Endometrial microvascular endothelial cells (primary cell): ENCODE measurements around the gene SNX19. TPM values are rescaled to one million over a fixed set of nuclear protein-coding genes. Genes with fewer than 3 reads are reported as not detected.

ENCODE experiments used
- in situ Hi-C: cut with HindIII; loops from 2 replicates; pipeline ENCODE4 v1.10.0; 2017; ENCODE audit warnings: low sequenced_read_pairs, low pct_unique_long_range_greater_than_20kb; ENCODE audit errors: inconsistent ontology term
- total RNA-seq: library from RNA; depleted of rRNA; stranded (reverse); fragments of >200 nt; gene quantifications from one replicate; pipeline ENCODE4 v1.2.3, GENCODE V29; 2015; ENCODE audit errors: inconsistent ontology term

Gene SNX19
- total RNA-seq, 1 donor from 2014 or later: 53.4 TPM

DNA sequence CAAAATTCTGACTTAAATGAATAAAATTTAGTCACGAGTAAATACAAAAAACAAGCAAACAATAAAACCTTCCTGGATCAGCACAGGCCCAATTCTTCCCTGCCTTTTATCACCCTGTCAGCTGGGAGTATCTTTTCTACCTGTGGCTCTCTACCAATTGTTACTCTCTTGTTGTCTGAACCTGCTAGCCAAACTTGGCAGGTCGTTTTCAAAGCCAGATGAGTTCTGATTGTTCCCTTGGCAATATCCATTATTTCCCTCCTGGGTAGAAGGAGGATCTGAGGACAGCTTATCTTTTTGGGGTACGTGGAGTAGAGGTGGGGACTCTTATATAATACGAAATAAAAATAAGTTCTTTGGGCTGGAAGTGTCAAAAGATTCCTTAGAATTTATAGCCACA, 40.2 kb downstream of the SNX19 start:
- in situ Hi-C loops: no loop called here

DNA sequence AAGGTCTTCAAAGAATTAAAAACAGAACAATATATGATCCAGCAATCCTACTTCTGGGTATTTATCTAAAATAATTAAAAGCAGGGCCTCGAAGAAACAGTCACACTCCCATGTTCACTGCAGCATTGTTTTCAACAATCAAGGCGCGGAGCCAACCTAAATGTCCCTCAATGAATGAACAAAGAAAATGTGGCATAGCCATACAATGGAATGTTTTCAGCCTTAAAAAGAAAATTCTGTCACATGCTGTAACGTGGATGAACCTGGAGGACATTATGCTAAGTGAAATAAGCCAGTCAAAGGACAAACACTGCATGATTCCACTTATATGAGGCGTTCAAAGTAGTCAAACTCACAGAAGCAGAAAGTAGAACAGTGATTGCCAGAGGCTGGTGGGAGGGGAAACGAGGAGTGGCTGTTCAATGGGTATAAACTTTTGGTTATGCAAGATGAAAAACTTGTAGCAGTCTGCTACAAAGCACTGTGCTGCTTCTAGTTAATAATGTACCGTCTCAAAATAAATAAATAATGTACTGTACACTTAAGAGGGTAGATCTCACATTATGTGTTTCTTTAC, 41.2 kb downstream of the SNX19 start:
- in situ Hi-C loops: loop anchor here (25.0 kb wide), 1 partner anchor 438 kb away; the partner anchor contains the start of genes ADAMTS15 and ADAMTS8

DNA sequence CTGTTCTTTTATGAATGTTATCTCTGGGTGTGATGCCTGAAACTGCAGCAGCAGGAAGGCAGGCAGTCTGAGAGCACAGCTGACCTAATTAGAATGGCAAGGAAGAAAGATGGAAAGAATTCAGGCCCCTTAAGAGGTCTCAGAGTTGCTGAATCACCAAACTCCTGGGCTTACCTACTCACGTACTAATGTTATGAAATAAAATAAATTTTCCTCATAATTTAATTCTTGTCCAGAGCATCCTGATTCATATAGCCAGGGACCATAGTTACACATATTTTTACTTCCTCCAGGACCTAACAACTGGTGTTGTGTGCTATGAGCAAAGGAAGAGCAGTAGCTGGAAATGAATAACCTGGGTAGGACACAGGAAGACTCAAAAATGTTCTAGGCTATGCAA, 41.9 kb downstream of the SNX19 start:
- in situ Hi-C loops: loop anchor here (25.0 kb wide), 1 partner anchor 437 kb away; the partner anchor contains the start of genes ADAMTS15 and ADAMTS8

DNA sequence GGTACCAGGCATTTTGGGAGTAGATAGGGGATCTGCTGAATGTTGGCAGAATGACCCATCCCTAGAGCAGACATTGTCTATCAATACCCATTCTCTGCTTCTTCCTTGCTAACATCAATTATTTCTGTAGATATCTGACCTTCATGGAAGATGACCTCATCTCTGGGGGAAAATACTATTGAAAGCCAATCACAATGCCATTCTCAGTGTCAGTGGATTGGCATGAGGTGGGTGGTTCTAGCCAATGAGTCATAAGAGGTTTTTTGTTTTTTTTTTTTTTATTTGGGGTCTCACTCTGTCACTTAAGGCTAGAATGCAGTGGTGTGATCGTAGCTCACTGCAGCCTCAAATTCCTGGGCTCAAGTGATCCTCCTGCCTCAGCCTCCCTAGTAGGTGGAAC, 42.5 kb downstream of the SNX19 start:
- in situ Hi-C loops: loop anchor here (25.0 kb wide), 1 partner anchor 436 kb away; the partner anchor contains the start of genes ADAMTS15 and ADAMTS8

DNA sequence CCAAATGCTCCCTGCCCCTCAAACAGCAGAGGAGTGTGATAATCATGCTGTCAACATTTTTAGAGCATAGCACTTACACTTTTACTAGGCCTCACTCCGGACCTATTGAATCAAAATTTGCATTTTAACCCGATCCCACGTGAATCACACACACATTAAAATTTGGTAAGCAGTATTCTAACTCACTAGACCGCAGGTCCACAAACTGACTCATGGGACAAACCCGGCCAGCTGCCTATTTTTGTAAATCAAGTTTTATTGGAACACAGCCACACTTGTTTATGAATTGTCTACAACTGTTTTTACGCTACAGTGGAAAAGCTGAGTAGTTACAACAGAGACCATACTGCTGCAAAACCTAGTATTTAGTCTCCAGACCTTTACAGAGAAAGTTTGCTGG, 43.3 kb downstream of the SNX19 start:
- in situ Hi-C loops: loop anchor here (25.0 kb wide), 1 partner anchor 436 kb away; the partner anchor contains the start of genes ADAMTS15 and ADAMTS8

DNA sequence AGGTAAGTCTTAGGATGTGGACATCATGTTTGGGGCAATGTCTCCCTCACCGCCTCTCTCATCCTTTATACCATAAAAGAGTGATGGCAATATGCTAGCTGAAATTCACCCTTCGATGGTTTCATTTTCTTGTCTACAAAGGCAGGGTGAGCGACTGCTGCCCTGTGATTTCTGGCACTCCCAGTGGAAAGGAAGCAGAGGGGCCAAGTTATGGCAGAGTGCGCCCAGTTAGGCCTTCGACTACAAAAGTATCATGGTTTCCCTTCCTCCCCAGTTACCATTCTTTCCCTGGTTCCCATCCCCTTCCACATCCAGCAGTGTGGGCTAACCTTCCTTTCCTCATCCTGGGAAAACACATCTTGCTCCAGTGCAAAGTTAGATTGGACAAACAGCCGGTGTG, 43.8 kb downstream of the SNX19 start:
- in situ Hi-C loops: loop anchor here (25.0 kb wide), 1 partner anchor 435 kb away; the partner anchor contains the start of genes ADAMTS15 and ADAMTS8

DNA sequence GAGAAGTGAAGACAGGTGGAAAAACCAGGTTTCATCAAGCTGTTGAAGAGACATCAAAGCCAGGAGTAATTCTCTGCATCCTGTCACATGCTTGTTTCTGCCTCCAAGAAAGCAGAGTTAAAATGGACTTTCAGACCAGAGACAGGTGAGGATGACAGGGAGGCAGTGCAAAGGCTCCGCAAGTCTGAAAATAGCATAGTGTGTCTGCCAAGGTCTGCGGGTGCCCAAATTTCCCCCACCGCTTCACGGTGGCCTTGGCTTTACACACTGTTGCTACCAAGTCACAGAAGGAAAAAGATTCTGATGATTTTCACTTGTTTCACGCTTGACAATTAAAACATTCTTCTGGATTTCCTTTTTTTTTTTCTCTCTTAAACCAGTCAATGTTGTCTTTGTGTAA, 44.2 kb downstream of the SNX19 start:
- in situ Hi-C loops: loop anchor here (25.0 kb wide), 1 partner anchor 435 kb away; the partner anchor contains the start of genes ADAMTS15 and ADAMTS8

DNA sequence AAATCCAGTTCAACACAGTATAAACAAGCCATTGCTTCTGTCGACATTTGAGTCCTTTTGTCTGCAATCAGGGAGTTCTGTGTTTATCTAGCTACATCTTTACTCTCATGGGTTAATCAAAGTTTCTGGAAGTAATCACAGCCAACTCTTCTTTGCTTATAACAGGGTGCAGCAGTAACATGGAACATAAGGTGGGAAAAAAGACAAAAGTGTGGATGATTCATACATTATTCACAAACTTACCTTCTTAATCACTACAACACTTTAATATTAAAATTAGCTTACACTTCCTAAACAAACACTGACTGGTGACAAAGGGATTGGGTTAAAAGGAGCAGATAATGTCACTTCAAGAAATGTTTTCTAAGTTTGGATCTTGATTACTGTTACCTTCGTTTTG, 44.7 kb downstream of the SNX19 start:
- in situ Hi-C loops: loop anchor here (25.0 kb wide), 1 partner anchor 434 kb away; the partner anchor contains the start of genes ADAMTS15 and ADAMTS8

DNA sequence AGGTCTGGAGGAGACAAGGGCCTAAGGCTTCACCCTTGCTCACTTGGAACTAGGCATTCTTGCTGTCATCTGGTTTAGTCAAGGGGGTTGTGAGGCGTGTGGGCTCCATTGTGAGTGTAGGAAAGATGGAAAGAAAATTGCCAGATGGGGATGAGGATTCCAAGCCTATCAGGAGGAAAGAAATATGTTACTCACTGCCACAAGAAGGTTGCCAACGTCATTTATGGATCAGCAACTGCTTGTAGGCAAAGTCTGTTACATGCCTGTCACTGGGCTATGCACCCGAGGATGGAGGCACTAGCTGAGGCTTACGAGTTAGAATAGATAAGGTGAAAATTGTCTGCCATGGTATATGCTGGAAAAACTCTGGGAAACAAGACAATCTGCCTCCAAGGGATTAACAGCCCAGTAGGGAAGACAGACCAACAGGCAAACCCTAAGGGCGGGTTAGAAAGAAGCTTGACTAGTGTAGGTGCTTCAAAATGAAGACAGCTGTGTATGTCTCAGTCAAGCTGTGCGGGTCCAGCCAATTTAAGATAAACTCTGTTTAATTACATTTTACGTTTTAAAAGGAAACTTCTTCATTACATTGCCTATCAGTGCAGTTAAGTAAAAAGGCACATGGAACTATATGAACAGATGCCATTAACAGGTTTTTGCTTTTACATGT, 47.4 kb downstream of the SNX19 start:
- in situ Hi-C loops: loop anchor here (25.0 kb wide), 1 partner anchor 432 kb away; the partner anchor contains the start of genes ADAMTS15 and ADAMTS8

DNA sequence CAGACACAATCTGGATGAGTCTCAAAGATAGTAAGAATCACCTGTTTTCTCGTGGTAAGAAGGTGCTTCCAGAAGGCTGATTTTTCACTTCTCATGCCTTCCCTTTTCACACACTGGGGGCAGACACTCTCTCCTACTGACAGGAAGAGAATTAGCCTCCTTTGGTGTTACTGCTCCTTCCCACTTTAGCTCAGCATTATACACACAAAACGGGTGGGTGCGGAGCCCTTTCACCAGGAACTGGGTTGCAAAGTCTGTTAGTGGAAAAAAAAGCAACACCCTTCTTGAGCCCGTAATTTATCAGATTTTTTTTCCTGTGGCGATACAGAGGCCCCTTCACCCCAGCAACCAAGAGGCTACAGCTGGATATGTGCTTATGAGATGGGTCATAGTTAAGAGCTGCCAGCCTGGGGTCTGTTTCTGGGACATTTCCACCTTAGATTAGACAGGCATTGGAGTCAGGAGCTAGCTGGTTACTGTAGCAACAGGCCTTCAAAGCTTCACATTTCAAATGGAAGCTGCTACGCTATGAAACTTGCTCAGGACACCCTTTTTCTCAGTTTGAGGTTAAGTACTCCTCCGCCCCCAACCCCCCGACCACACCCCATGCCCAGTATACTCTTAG, 48.1 kb downstream of the SNX19 start:
- in situ Hi-C loops: loop anchor here (25.0 kb wide), 1 partner anchor 431 kb away; the partner anchor contains the start of genes ADAMTS15 and ADAMTS8

DNA sequence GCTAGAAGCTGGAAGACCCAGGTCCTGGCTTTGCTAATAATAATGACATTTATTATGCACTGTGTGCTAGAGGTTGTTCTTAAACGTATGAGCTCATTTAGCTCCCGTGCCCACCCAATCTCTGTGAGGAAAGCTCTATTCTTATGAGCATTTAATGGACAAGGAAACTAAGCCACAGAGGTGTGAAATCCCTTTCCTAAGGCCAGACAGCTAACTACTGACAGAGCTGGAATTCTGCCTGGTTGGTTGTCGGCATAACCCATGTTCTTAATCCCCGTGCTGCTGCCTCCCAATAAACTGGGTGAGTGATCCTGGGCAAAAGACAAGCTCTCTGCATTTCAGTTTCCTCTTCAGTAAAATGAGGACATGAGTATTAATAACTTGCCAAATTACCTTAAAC, 49.4 kb downstream of the SNX19 start:
- in situ Hi-C loops: loop anchor here (25.0 kb wide), 1 partner anchor 430 kb away; the partner anchor contains the start of genes ADAMTS15 and ADAMTS8

DNA sequence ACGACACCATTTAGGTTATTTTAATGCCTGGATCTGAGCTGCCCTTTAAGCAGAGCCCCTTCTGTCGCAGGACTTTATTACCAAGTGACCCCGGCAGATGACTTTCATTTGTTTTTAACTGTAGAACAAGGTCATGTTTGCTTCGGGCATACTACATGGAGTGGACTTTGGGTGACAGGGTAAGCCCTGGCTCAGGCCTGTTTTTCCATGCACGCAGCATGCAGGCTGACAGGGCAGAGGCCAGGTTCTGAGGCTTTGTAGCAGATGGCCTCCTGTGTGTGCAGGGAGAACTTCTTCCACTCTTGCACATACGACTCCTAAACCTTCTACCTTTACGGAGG, 50.5 kb downstream of the SNX19 start:
- in situ Hi-C loops: loop anchor here (25.0 kb wide), 1 partner anchor 428 kb away; the partner anchor contains the start of genes ADAMTS15 and ADAMTS8

DNA sequence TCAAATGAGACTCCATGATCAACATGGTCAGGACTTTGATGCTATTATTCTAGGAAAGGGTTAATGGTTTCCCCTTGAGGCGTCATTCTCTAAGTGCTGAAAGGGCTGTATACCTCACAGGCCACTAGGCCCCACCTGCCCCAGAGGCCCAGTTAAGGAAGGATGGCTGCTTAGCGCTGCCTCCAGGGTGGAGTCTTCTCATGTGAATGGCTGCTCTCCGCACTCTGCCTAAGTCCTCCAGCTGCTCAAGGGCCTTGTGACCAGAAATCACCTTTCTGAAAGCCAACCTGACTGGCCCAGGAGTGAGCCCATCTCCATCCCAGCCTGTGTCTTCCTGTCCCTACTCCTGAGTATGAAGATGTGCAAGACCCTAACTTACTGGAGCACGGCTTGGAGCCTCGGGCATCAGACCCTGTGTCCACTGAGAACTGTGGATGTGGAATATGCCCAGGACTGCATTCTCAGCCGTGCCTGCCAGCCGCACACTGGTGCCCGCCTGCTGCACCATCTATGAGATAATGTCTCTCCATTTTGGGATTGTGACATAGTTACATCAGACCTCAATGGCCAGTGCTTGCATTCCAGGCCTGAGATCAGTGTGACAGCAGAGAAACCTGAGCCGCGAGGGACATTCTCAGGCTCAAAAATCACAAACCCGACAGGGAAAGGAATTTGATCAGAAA, 51.0 kb downstream of the SNX19 start:
- in situ Hi-C loops: loop anchor here (25.0 kb wide), 1 partner anchor 428 kb away; the partner anchor contains the start of genes ADAMTS15 and ADAMTS8

DNA sequence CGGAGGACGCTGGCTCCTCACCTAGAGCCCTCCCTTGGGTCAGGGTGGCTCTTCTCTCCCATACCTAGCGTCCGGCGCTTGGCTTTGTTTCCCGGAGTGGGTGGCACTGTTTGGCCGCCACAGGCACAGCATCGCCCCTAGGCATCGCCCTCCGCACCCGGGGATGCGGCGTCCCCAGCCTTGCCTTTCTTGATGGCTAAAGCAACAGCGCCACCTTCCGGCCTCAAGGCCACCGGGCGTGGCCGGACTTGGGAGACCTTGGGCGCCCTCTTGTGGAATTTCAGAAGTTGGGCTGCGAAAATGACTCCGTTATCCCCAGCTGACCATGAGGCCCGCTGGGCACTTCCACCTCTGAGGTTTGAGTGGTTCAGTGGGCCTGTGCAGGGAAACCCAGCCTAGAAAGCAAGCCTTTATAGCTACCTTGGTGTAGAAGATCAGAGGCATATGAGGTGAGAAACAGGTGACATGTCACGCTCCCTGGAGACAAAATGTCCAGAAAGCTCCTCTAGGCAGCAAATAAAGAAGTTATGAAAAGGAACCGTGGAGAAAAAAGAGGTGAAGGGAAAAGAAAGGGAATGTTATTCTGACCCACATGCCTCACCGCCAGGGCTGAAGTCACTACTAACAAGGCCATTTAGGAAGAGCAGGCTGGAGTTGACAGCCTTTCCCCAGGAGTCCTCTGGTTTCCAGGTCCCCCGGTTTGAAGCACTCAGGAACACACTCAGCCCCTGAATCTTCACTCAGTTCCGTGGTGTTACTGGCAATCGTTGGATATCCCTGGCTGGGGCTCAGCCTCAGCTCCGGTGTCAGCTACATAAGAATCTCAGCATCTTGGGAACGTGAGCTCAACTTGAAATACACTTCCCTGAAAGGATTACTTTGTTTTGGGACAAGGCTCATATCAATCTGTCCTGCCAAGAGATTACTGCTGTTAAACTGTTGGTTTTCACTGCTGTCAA, 54.1 kb downstream of the SNX19 start:
- in situ Hi-C loops: loop anchor here (25.0 kb wide), 1 partner anchor 425 kb away; the partner anchor contains the start of genes ADAMTS15 and ADAMTS8

DNA sequence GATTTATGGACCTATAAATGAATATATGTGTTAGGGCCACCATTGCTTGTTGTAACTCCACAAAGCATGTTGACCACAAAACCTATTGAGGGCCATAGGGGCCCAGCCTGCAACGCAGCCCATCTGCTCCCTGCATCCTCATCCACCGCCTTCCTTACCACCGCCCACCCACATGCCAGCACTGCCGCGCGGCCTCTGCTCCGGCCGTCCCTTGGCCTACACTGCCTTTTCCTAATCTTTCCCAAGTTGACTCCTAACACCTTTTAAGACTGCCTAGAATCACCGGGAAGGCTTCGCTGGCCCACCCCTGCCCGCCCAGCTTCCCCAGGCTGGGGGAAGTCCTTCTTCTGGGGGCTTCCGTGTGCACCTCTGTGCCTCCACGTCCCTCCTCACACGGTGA, 55.0 kb downstream of the SNX19 start:
- in situ Hi-C loops: loop anchor here (25.0 kb wide), 1 partner anchor 424 kb away; the partner anchor contains the start of genes ADAMTS15 and ADAMTS8

DNA sequence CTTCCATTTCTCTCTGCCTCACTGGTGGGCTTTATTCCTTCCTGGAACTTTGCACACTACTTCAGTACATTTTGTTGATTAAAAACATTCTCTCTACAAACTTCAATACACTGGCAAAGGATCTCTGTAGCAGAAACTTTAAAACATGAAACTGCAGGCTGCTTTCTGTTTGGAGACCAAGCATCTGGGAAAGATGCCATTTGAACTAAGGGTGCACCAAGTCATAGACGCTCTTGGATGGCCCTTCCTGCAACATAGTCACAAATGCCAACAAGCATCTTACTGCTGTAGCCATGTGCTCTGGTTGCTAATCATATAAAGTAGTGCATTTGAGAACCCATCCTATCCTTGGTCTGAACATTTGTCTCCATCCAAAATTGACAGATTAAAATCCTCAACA, 56.4 kb downstream of the SNX19 start:
- in situ Hi-C loops: loop anchor here (25.0 kb wide), 1 partner anchor 423 kb away; the partner anchor contains the start of genes ADAMTS15 and ADAMTS8

DNA sequence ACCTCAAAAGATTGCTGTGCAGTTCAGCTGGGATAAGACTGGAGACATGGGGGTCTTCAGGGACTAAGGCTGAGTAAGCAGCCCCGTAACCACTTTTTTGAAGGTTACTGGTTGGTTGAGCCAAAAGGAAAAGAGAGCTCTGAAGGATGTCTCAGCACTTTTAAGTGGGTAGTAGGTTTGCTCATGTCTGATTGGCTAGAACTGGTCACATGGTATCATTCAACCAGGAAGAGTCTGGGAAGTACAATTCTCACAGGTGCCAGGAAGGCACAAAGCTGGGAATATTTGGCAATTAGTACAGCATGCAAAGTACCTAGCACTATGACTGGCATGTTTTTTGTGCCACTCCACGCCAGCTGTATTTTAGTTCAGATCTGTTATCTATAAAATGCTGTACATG, 58.1 kb downstream of the SNX19 start:
- in situ Hi-C loops: loop anchor here (25.0 kb wide), 1 partner anchor 421 kb away; the partner anchor contains the start of genes ADAMTS15 and ADAMTS8
